Stimulated activated CD8-positive, alpha-beta memory T cell treated with anti-CD3 and anti-CD28 coated beads, Interleukin-12 subunit alpha, Interleukin-12 subunit beta, amount 100 ng/mL, for 24 hours (primary cell): Measurements from ENCODE around the gene CES2.

ENCODE experiments used
- DNase-seq: peaks from one replicate; pipeline ENCODE4 v3.0.0-alpha.2; 2020; ENCODE audit errors: extremely low read depth

Gene CES2

GRCh38 chr16:66902648-66903543 lies 32.4 kb upstream of the CES2 start:
- no peak for DNase-seq

- DNase-seq, result no peak
Observed at GRCh38 chr16:66903544-66904427, 31.5 kb upstream of the CES2 start.

- no peak for DNase-seq
Observed at GRCh38 chr16:66904428-66904845, 30.9 kb upstream of the CES2 start.

- DNase-seq, result no peak
Observed at GRCh38 chr16:66904846-66905632, 30.3 kb upstream of the CES2 start.

- DNase-seq, result no peak
Observed at GRCh38 chr16:66905633-66906539, 29.4 kb upstream of the CES2 start.

- DNase-seq, result no peak
Observed at GRCh38 chr16:66906916-66907836, 28.1 kb upstream of the CES2 start.

GRCh38 chr16:66908116-66908515 lies 27.2 kb upstream of the CES2 start:
- DNase-seq, result no peak

- DNase-seq, result no peak
Observed at GRCh38 chr16:66908762-66909559, 26.4 kb upstream of the CES2 start.

- no peak for DNase-seq
Observed at GRCh38 chr16:66910175-66910940, 25.0 kb upstream of the CES2 start.

GRCh38 chr16:66911112-66911511 lies 24.2 kb upstream of the CES2 start:
- DNase-seq, result no peak

GRCh38 chr16:66911801-66912200 lies 23.5 kb upstream of the CES2 start:
- DNase-seq, result no peak

- DNase-seq, result no peak
Observed at GRCh38 chr16:66913081-66913480, 22.2 kb upstream of the CES2 start.

GRCh38 chr16:66913711-66914110 lies 21.6 kb upstream of the CES2 start:
- DNase-seq, result no peak

- DNase-seq, result no peak
Observed at GRCh38 chr16:66914541-66914940, 20.8 kb upstream of the CES2 start.

- DNase-seq, result no peak
Observed at GRCh38 chr16:66915041-66915440, 20.3 kb upstream of the CES2 start.

GRCh38 chr16:66916518-66916917 lies 18.8 kb upstream of the CES2 start:
- DNase-seq, result no peak

- no peak for DNase-seq
Observed at GRCh38 chr16:66917741-66918140, 17.6 kb upstream of the CES2 start.

- DNase-seq, result no peak
Observed at GRCh38 chr16:66918355-66918754, 17.0 kb upstream of the CES2 start.
